ENCODE data around the gene NALCN.

NALCN gene

GRCh38 chr13:101053301-101054093 lies 362.8 kb downstream of the NALCN start:
- Mint-ChIP-seq H3K9me3 (no peaks in the 10 kb centered on the region), H3K27ac (no peak overlapping the region), H3K4me3 (no peak overlapping the region), H3K27me3 (peaks cover 7% of the 10 kb centered on the region), H3K36me3 (no peaks in the 10 kb centered on the region), H3K4me1 (peaks cover under 1% of the 10 kb centered on the region)

- no peak overlapping the region for H3K27ac Mint-ChIP-seq
- H3K9me3 Mint-ChIP-seq = peaks cover 6% of the 10 kb centered on the region
- H3K27me3 Mint-ChIP-seq = peaks cover 2% of the 10 kb centered on the region
- H3K4me1 Mint-ChIP-seq = no peaks in the 10 kb centered on the region
- H3K36me3 Mint-ChIP-seq = no peaks in the 10 kb centered on the region
- H3K4me3 Mint-ChIP-seq = no peak overlapping the region
Observed at GRCh38 chr13:101049166-101049850, 367.0 kb downstream of the NALCN start.

GRCh38 chr13:101036546-101036945 lies 379.8 kb downstream of the NALCN start:
- Mint-ChIP-seq H3K4me3 (no peak overlapping the region), H3K9me3 (peaks cover 15% of the 10 kb centered on the region), H3K36me3 (peaks cover 3% of the 10 kb centered on the region), H3K4me1 (no peaks in the 10 kb centered on the region), H3K27ac (no peak overlapping the region), H3K27me3 (peaks cover 17% of the 10 kb centered on the region)

- Mint-ChIP-seq H3K27me3 (peaks cover 20% of the 10 kb centered on the region), H3K27ac (no peak overlapping the region), H3K9me3 (peaks cover 21% of the 10 kb centered on the region), H3K36me3 (peaks cover 3% of the 10 kb centered on the region), H3K4me1 (no peaks in the 10 kb centered on the region), H3K4me3 (no peak overlapping the region)
Observed at GRCh38 chr13:101035119-101035620, 381.1 kb downstream of the NALCN start.

GRCh38 chr13:101026736-101027398 lies 389.4 kb downstream of the NALCN start:
- Mint-ChIP-seq H3K27me3 (peaks cover 5% of the 10 kb centered on the region), H3K4me1 (no peaks in the 10 kb centered on the region), H3K4me3 (no peak overlapping the region), H3K9me3 (peaks cover 8% of the 10 kb centered on the region), H3K27ac (no peak overlapping the region), H3K36me3 (no peaks in the 10 kb centered on the region)

- Mint-ChIP-seq H3K9me3 (peaks cover 8% of the 10 kb centered on the region), H3K27ac (no peak overlapping the region), H3K27me3 (peaks cover 5% of the 10 kb centered on the region), H3K4me3 (no peak overlapping the region), H3K4me1 (no peaks in the 10 kb centered on the region), H3K36me3 (no peaks in the 10 kb centered on the region)
Observed at GRCh38 chr13:101026328-101026727, 390.0 kb downstream of the NALCN start.

- no peaks in the 10 kb centered on the region for H3K36me3 Mint-ChIP-seq
- peaks cover 8% of the 10 kb centered on the region for H3K9me3 Mint-ChIP-seq
- no peak overlapping the region for H3K27ac Mint-ChIP-seq
- no peaks in the 10 kb centered on the region for H3K4me1 Mint-ChIP-seq
- H3K27me3 Mint-ChIP-seq = peaks cover 3% of the 10 kb centered on the region
- no peak overlapping the region for H3K4me3 Mint-ChIP-seq
Observed at GRCh38 chr13:101025925-101026324, 390.4 kb downstream of the NALCN start.

- no peak overlapping the region for H3K4me3 Mint-ChIP-seq
- peaks cover 5% of the 10 kb centered on the region for H3K9me3 Mint-ChIP-seq
- no peaks in the 10 kb centered on the region for H3K36me3 Mint-ChIP-seq
- no peaks in the 10 kb centered on the region for H3K4me1 Mint-ChIP-seq
- peaks cover 2% of the 10 kb centered on the region for H3K27me3 Mint-ChIP-seq
- H3K27ac Mint-ChIP-seq = no peak overlapping the region
Observed at GRCh38 chr13:101025519-101025918, 390.8 kb downstream of the NALCN start.

GRCh38 chr13:101019126-101019525 lies 397.2 kb downstream of the NALCN start:
- Mint-ChIP-seq H3K4me3 (no peak overlapping the region), H3K27ac (no peak overlapping the region), H3K27me3 (peaks cover 15% of the 10 kb centered on the region), H3K36me3 (no peaks in the 10 kb centered on the region), H3K9me3 (no peaks in the 10 kb centered on the region), H3K4me1 (no peaks in the 10 kb centered on the region)

GRCh38 chr13:101018720-101019119 lies 397.6 kb downstream of the NALCN start:
- no peaks in the 10 kb centered on the region for H3K9me3 Mint-ChIP-seq
- no peaks in the 10 kb centered on the region for H3K4me1 Mint-ChIP-seq
- H3K36me3 Mint-ChIP-seq = no peaks in the 10 kb centered on the region
- no peak overlapping the region for H3K4me3 Mint-ChIP-seq
- peaks cover 15% of the 10 kb centered on the region for H3K27me3 Mint-ChIP-seq
- H3K27ac Mint-ChIP-seq = no peak overlapping the region

GRCh38 chr13:101017123-101017872 lies 399.0 kb downstream of the NALCN start:
- Mint-ChIP-seq H3K27ac (no peak overlapping the region), H3K4me3 (no peak overlapping the region), H3K36me3 (no peaks in the 10 kb centered on the region), H3K4me1 (no peaks in the 10 kb centered on the region), H3K27me3 (peaks cover 15% of the 10 kb centered on the region), H3K9me3 (no peaks in the 10 kb centered on the region)

GRCh38 chr13:101016475-101016874 lies 399.8 kb downstream of the NALCN start:
- Mint-ChIP-seq H3K36me3 (no peaks in the 10 kb centered on the region), H3K4me3 (no peak overlapping the region), H3K9me3 (no peaks in the 10 kb centered on the region), H3K27me3 (peaks cover 17% of the 10 kb centered on the region), H3K4me1 (no peaks in the 10 kb centered on the region), H3K27ac (no peak overlapping the region)

- Mint-ChIP-seq H3K27me3 (peaks cover 17% of the 10 kb centered on the region), H3K27ac (no peak overlapping the region), H3K9me3 (no peaks in the 10 kb centered on the region)
Observed at GRCh38 chr13:101013245-101013644, 403.1 kb downstream of the NALCN start.

GRCh38 chr13:101010100-101010499 lies 406.2 kb downstream of the NALCN start:
- Mint-ChIP-seq H3K4me3 (no peak overlapping the region), H3K36me3 (no peaks in the 10 kb centered on the region)

More at GRCh38 chr13:101013245-101013644, 403.1 kb downstream of the NALCN start:
- Mint-ChIP-seq H3K36me3 (no peaks in the 10 kb centered on the region), H3K4me3 (no peak overlapping the region), H3K4me1 (no peaks in the 10 kb centered on the region)

GRCh38 chr13:101007245-101007644 lies 409.1 kb downstream of the NALCN start:
- Mint-ChIP-seq H3K9me3 (no peaks in the 10 kb centered on the region), H3K27me3 (peaks cover 10% of the 10 kb centered on the region), H3K36me3 (no peaks in the 10 kb centered on the region), H3K4me3 (no peak overlapping the region), H3K4me1 (no peaks in the 10 kb centered on the region), H3K27ac (no peak overlapping the region)

More at GRCh38 chr13:101010100-101010499, 406.2 kb downstream of the NALCN start:
- Mint-ChIP-seq H3K4me1 (no peaks in the 10 kb centered on the region), H3K27me3 (peaks cover 10% of the 10 kb centered on the region), H3K27ac (no peak overlapping the region), H3K9me3 (no peaks in the 10 kb centered on the region)
